GM21528 (cell line): ENCODE results near the gene SLC12A2.

Source experiments
- ATAC-seq: cut with Tn5 transposase; IDR thresholded peaks from one replicate; pipeline ENCODE4 v1.9.1; 2021; ENCODE audit warnings: mild to moderate bottlenecking, moderate library complexity; ENCODE audit not compliant: unreplicated experiment, low FRiP score

The SLC12A2 gene

DNA sequence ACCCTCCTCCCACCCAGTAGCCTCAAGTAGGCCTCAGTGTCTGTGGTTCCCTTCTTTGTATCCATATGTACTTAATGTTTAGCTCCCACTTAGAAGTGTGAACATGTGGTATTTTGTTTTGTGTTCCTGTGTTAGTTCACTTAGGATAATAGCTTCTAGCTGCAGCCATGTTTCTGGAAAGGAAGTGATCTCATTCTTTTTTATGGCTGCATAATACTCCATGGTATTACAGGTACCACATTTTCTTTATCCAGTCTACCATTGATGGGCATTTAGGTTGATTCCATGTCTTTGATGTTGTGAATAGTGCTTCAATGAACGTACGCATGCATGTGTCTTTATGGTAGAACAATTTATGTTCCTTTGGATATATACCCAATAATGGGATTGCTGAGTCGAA is 74.8 kb downstream of the SLC12A2 start:
- no peak for ATAC-seq

DNA sequence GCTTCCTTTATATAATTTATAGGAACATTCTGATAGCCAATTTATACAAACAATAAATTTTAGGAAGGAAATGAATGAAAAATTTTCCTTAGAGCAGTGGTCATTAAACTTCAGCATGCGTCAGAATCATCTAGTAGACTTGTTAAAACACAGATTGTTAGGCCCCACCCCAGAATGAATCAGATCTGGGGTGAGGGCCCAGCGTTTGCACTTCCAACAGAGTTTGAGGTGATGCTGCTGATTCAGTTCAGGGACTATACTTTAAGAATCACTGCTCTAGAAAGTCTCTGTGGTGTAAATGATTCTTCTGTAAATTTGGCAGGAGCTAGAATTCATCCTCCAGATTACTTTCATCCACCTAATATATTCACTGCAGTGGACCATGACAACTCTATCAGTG is 80.4 kb downstream of the SLC12A2 start:
- ATAC-seq: no peak

DNA sequence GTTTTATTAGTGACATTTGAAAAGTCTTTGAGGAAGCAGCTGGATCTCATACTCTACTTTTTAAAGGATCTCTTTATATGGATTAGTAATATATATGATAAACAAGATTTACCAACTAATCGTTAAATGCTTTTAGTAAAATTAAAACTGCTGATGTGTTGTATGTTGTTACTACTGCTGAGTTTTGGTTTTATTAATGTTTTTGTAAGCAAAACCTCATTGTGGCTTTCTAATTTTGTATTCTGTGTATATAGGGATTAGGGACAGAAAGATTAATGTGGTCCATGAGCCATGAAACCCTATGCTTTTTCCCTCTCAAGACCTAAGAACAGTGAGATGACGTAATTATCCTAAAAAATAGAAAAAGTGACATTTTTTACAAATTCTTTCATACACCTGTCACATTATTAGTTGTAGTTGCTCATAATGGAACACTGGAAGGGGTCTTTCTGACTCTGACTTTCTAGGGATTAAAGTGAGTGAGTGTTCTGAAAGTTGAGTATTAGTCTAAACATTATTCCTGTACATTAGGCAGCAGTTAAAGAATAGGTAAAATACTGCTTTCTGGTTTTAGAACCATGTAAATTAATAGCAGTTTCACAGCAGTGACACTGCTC is 85.9 kb downstream of the SLC12A2 start:
- ATAC-seq: no peak

GRCh38 chr5:128172102-128172501 is 88.5 kb downstream of the SLC12A2 start:
- ATAC-seq: no peak

DNA sequence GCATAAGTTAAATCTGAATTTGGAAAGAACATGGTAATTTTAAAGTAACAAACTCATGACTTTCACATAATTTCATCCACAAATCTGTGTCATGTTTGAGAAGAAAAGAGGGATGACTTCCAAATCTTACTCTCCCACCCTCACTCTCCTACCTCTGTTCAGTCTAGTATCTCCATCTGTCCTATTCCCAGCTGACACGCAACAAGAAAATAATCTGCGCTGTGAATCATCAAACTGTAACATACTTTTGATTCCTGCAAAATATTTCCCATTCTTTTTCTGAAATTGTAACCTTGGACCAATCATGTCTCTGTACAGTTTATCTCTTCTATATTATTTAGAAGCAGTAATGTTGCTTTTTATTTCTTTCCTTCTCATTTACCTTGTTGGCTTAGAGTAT is 91.4 kb downstream of the SLC12A2 start:
- no peak for ATAC-seq

DNA sequence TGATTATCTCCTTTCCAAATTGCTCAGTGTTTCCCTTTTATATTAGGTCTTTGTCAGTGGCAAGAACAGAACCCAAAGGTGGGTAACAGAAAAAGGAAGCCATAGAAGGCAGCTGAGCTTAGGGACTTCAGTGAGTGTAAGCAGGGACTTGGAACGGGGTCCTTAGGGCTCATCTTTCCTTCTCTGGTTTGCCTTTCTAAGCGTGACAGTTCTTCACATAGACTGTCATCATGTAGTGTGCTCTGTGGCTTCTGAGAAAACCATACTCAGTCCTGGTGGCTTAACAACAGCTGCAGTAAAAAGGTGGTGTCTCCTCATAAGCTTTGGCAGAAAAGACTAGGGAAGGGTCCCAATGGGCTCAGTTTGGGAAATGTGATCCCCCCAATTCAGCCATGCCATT is 108.8 kb downstream of the SLC12A2 start:
- no peak for ATAC-seq

GRCh38 chr5:128193665-128194390 is 110.3 kb downstream of the SLC12A2 start:
- no peak for ATAC-seq

- no peak for ATAC-seq
Observed at GRCh38 chr5:128195316-128195715, 111.8 kb downstream of the SLC12A2 start.

DNA sequence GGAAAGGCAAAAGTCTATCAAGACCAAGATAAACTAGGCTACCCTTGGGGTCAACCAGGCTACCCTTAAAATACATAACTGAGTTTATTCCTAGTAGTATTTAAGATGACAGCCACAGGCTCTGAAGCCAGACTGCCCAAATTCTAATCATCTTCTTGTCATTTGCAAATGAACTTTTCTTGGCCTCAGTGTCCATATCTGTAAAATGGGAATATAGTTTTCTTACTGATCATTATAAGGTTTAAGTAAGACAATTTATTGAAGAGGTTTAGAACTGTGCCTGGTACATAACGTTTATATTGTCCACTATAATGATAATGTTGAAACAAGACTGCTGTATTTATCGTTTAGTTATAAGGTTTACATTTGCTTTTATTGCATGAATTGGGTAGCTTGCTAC is 112.5 kb downstream of the SLC12A2 start:
- no peak for ATAC-seq

DNA sequence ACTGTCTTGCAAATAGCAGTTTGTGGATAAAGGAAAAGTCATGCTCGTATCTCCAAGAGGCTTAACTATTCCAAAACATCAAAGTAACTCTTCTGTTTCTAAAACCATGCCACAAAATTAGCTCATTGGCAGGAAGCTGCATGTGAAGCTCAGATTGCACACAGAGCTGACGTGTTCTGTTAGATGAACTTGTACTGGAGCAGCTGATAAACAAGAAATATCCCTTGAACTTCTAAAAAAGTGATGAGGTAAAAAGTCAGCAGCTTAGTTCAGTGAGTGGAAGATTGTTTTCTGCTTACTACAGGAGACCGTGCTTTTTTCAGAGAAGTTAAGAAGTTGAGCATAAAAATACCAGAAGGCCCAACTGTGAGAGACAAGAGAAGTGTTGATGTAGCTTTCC is 113.2 kb downstream of the SLC12A2 start:
- ATAC-seq: no peak

GRCh38 chr5:128197896-128198522 is 114.4 kb downstream of the SLC12A2 start:
- ATAC-seq: no peak

- ATAC-seq: no peak
Observed at GRCh38 chr5:128199104-128199503, 115.5 kb downstream of the SLC12A2 start.

GRCh38 chr5:128199611-128200010 is 116.0 kb downstream of the SLC12A2 start:
- no peak for ATAC-seq

DNA sequence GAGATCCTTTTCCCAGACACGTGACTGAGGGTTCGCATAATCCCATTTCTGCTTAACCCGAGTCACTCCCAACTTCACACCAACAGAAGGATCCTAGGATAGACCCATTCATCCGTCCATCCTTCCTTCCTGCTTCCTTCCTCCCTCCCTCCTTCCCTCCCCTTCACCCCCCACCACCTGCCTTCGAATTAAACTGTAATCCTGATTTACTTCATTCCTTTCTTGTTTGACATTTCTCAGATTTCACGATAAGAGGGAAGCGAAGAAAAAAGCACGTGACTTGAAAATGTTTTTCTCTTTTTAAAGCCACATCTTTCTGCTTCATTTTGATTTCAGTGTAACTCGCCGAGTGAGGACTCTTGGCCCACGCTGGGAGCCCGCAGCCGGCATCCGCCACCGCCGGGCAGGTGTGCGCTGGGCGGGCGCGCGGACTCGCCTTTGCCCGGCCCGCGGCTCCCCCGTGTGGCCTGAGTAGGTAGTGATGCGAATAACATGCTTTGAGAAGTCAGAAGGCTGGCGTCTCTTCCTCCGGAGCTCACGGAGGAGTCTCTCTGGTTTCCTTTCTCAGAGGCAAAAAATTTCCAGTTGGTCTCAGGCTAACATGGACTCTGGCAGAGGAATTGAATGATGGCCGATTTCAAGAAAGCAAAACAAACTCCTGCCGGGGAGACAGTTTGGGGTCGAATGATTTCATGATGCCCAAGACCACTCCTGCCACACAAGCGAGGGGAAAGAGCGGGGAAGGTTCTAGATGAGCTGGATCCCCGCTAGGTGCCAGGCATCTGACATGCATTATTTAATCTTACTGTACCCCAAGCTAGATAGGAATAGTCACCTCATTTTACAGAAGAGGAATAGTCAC is 117.7 kb downstream of the SLC12A2 start:
- ATAC-seq: peak; percentile 95

DNA sequence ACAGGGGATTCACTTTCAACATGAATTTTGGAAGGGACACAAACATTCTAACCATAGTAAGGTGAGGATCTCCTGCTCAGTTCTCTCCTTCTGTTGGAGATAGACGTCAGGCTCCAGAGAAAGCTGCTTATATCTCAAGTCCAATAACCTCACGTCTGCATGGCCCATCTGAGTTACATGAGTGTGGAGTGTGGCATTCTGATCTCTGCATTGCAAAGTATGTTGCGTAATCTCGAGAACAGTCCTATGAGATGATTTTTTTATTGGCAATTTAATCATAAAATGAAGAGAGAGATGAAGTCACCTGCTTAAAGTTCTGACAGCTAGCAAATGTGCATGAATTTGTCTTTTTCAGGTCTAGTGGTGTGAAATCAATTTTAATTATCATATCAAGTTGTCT is 118.8 kb downstream of the SLC12A2 start:
- ATAC-seq: no peak

DNA sequence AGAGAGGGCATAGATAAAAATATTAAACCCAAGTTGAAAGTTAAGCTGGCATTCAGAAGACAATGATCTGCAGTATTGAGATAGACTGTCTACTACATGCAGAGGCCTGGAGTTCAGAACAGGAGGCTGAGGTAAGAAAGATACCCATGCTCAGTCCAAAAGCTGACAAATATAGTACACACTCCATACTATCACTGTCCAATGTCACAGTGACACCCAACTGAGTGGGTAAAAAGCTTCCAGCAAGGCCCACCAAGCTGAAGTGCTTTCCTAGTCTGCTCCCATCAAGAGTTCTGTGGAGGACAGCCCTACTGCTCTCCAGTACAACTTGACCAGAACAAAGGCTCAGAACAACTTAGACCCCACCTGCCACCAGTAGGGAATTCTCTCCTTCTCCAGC is 124.9 kb downstream of the SLC12A2 start:
- no peak for ATAC-seq

- no peak for ATAC-seq
Observed at GRCh38 chr5:128212191-128212806, 128.7 kb downstream of the SLC12A2 start.

GRCh38 chr5:128213340-128213739 is 129.8 kb downstream of the SLC12A2 start:
- peak; percentile 67 for ATAC-seq

DNA sequence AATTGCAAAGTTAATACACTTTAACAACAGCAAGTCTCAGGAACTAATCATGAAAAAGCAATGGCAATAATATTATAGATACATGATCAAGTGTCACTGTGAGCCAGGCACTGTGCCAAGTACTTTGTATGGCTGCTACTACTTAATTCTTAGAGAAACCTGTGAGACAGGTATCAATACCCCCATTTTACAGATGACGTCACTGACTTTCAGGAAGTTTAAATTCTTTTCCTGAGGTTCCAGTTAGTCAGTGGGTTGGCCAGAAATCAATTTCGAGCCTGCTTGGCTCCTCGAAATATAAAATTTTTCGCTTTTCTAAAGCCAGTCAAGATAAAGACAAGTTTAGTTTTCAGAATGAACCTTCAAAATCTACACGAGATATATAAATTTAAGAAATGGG is 130.3 kb downstream of the SLC12A2 start:
- no peak for ATAC-seq

- no peak for ATAC-seq
Observed at GRCh38 chr5:128216285-128216684, 132.7 kb downstream of the SLC12A2 start.
